Common myeloid progenitor, CD34-positive (primary cell): ENCODE results near the gene TRAPPC1.

Source experiments
- CTCF ChIA-PET: fragments of 350-600 bp; sonication (Branson Sonifier 250); formaldehyde crosslinking; loops from one replicate; lab custom pipeline; 2021; ENCODE audit warnings: antibody characterized with exemption; lab: Charles Lee
- POLR2A ChIA-PET: fragments of 350-600 bp; sonication (Branson Sonifier 250); formaldehyde crosslinking; loops from one replicate; lab custom pipeline; 2021; ENCODE audit warnings: antibody characterized with exemption; lab: Charles Lee
- DNase-seq, 3 donors: peaks; one replicate each; pipeline versions ENCODE4 v3.0.0 to v3.0.0-alpha.2; 2013
- H3K27ac ChIP-seq, 2 experiments: 1 replicate in 1 of 2; 2 replicates in 1 of 2; pipeline ENCODE4 v1.7.0; 2013; ENCODE audit warnings: inconsistent platforms in 2 of 2, low read length in 2 of 2, mild to moderate bottlenecking in 2 of 2, low read depth in 1 of 2, moderate library complexity in 1 of 2; ENCODE audit not compliant: severe bottlenecking in 2 of 2, insufficient read depth in 1 of 2, poor library complexity in 1 of 2
- H3K27me3 ChIP-seq, 5 experiments: replicated peaks in 2 of 5; 1 replicate in 3 of 5; 2 replicates in 2 of 5; pipeline versions ENCODE4 v1.6.1 to v1.7.0; 2013; ENCODE audit warnings: low read length in 4 of 5, mild to moderate bottlenecking in 2 of 5, moderate library complexity in 2 of 5, inconsistent platforms in 1 of 5; ENCODE audit not compliant: insufficient read depth in 5 of 5, control insufficient read depth in 4 of 5
- H3K36me3 ChIP-seq, 4 experiments: 1 replicate in 2 of 4; 2 replicates in 2 of 4; pipeline versions ENCODE4 v1.6.1 to v1.7.0; 2013; ENCODE audit warnings: low read length in 3 of 4, control low read depth in 1 of 4, mild to moderate bottlenecking in 1 of 4; ENCODE audit not compliant: control insufficient read depth in 4 of 4, insufficient read depth in 4 of 4
- H3K4me1 ChIP-seq, 4 experiments: 1 replicate in 3 of 4; 2 replicates in 1 of 4; pipeline versions ENCODE4 v1.6.1 to v1.7.1; 2013; ENCODE audit warnings: low read length in 3 of 4, mild to moderate bottlenecking in 3 of 4, control low read depth in 1 of 4, inconsistent platforms in 1 of 4, moderate library complexity in 1 of 4; ENCODE audit not compliant: control insufficient read depth in 4 of 4, insufficient read depth in 4 of 4; ENCODE audit errors: control extremely low read depth in 1 of 4
- H3K4me3 ChIP-seq, 7 experiments: 1 replicate in 4 of 7; 2 replicates in 3 of 7; pipeline versions ENCODE4 v1.5.1 to v1.7.0; 2013; ENCODE audit warnings: mild to moderate bottlenecking in 7 of 7, low read length in 6 of 7, moderate library complexity in 6 of 7, inconsistent platforms in 2 of 7, low read depth in 2 of 7, control low read depth in 1 of 7; ENCODE audit not compliant: insufficient read depth in 4 of 7, control insufficient read depth in 1 of 7; ENCODE audit errors: extremely low read depth in 1 of 7
- H3K9me3 ChIP-seq, 5 experiments: 1 replicate in 4 of 5; 2 replicates in 1 of 5; pipeline versions ENCODE4 v1.6.1 to v1.7.1; 2013; ENCODE audit warnings: low read length in 4 of 5, mild to moderate bottlenecking in 2 of 5, inconsistent platforms in 1 of 5, low read depth in 1 of 5, moderate library complexity in 1 of 5; ENCODE audit not compliant: control insufficient read depth in 4 of 5, insufficient read depth in 2 of 5; ENCODE audit errors: control extremely low read depth in 1 of 5
- WGBS: methylation state at CpG from one replicate; pipeline ENCODE4 v1.1.5; 2013; ENCODE audit not compliant: insufficient coverage; 5-methylcytosine and 5-hydroxymethylcytosine counted together

TRAPPC1 gene

DNA sequence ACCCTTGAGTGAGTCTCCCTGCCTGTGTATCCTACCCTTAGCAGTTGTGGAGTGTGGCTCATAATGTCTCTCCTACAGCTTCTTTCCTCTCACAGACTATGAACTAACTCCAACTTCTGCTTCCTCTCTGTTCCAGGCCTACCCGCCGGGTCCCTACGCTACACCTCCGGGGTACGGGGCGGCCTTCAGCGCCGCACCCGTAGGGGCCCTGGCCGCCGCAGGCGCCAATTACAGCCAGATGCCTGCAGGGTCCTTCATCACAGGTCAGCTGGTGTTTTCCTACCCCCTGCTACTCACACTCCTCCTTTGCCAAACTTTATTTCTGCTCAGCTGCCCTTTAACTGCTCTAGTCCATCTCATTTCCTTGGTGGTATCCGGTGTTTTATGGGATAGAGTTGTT, 21.0 kb downstream of the TRAPPC1 start:
- over 99% methylated on average over 12 of the region's 13 CpGs for WGBS
- peaks cover 2 to 71% (median 59%) of the 10 kb centered on the region in 4 experiments for H3K36me3 ChIP-seq
- POLR2A ChIA-PET = interaction anchor here (0.6 kb wide), 2 partner anchors 325 to 383 kb away, joined by 3 read pairs; no protein-coding TSS in a partner anchor

GRCh38 chr17:7910281-7910680, 21.5 kb downstream of the TRAPPC1 start:
- no peak for DNase-seq
- no peak overlapping the region for H3K27ac ChIP-seq
- ChIA-PET CTCF (interaction anchor here (1.0 to 15.5 kb wide), 5 partner anchors 12 to 147 kb away, joined by 3 to 209 read pairs (median 31); no protein-coding TSS in a partner anchor), POLR2A (interaction anchor here (0.6 kb wide), 2 partner anchors 325 to 383 kb away, joined by 3 read pairs; no protein-coding TSS in a partner anchor)
- WGBS = 98% methylated on average over 15 of the region's 15 CpGs
- H3K4me3 ChIP-seq = no peak overlapping the region
- H3K36me3 ChIP-seq = peaks cover 2 to 75% (median 62%) of the 10 kb centered on the region in 4 experiments
- H3K4me1 ChIP-seq = peaks cover 0 to 23% (median 9%) of the 10 kb centered on the region in 4 experiments
- no peaks in the 10 kb centered on the region for H3K9me3 ChIP-seq
- H3K27me3 ChIP-seq = no peaks in the 10 kb centered on the region

More for the DNA sequence above, 21.0 kb downstream of the TRAPPC1 start:
- Histone ChIP-seq H3K4me3 (no peak overlapping the region), H3K4me1 (peaks cover 0 to 27% (median 14%) of the 10 kb centered on the region in 4 experiments), H3K27me3 (no peaks in the 10 kb centered on the region), H3K9me3 (no peaks in the 10 kb centered on the region), H3K27ac (no peak overlapping the region)
- CTCF ChIA-PET = interaction anchor here (1.0 to 15.5 kb wide), 5 partner anchors 12 to 146 kb away, joined by 3 to 209 read pairs (median 31); no protein-coding TSS in a partner anchor
- DNase-seq = no peak

GRCh38 chr17:7909089-7909488, 22.7 kb downstream of the TRAPPC1 start:
- CTCF ChIA-PET = interaction anchor here (4.6 to 15.0 kb wide), 2 partner anchors 12 to 44 kb away, joined by 17 to 316 read pairs; no protein-coding TSS in a partner anchor
- DNase-seq = no peak
- no peaks in the 10 kb centered on the region for H3K27me3 ChIP-seq
- H3K36me3 ChIP-seq = peaks cover 8 to 87% (median 74%) of the 10 kb centered on the region in 4 experiments
- H3K4me1 ChIP-seq = peaks cover 0 to 16% (median 3%) of the 10 kb centered on the region in 4 experiments
- no peak overlapping the region for H3K4me3 ChIP-seq
- H3K27ac ChIP-seq = no peak overlapping the region
- POLR2A ChIA-PET = interaction anchor here (0.6 kb wide), 1 partner anchor 49 kb away, joined by 3 read pairs; no protein-coding TSS in a partner anchor
- 98% methylated on average over 18 of the region's 29 CpGs for WGBS
- no peaks in the 10 kb centered on the region for H3K9me3 ChIP-seq

GRCh38 chr17:7903154-7904103, 28.3 kb downstream of the TRAPPC1 start:
- Histone ChIP-seq H3K4me1 (no peaks in the 10 kb centered on the region), H3K27ac (no peak overlapping the region), H3K36me3 (peaks cover 19 to 98% (median 87%) of the 10 kb centered on the region in 4 experiments), H3K4me3 (no peak overlapping the region), H3K27me3 (no peaks in the 10 kb centered on the region), H3K9me3 (no peaks in the 10 kb centered on the region)
- POLR2A ChIA-PET = no interaction called here
- CTCF ChIA-PET = interaction anchor here (0.7 to 15.0 kb wide), 5 partner anchors 10 to 160 kb away, joined by 3 to 316 read pairs (median 4); no protein-coding TSS in a partner anchor
- DNase-seq = no peak
- WGBS = 99% methylated on average over 20 of the region's 22 CpGs

- peak; percentile 74 to 89 (median 87) for DNase-seq
Measured at GRCh38 chr17:7897773-7898172, 34.0 kb downstream of the TRAPPC1 start.

DNA sequence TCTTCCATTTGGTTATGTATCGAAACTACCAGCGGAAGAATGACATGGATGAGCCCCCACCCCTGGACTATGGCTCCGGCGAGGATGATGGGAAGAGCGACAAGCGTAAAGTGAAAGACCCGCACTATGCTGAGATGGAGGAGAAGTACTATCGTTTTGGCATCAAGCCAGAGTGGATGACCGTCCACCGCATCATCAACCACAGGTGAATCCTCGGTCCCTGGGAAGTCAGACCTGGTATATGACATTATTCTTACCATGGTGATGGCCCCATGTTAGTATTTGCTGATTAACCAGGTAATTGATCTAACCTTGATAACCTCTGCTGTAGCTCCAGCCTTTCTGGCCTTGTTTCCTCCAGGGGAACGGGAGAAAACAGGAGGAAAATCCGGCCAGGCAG, 34.7 kb downstream of the TRAPPC1 start:
- CTCF ChIA-PET = interaction anchor here (1.0 to 15.0 kb wide), 17 partner anchors 10 to 163 kb away, joined by 3 to 316 read pairs (median 12); partner anchors contain the start of genes CYB5D1, NAA38 and TMEM88
- Histone ChIP-seq H3K27me3 (no peaks in the 10 kb centered on the region), H3K9me3 (no peaks in the 10 kb centered on the region), H3K4me3 (no peak overlapping the region), H3K36me3 (peaks cover 12 to 85% (median 70%) of the 10 kb centered on the region in 4 experiments), H3K4me1 (no peaks in the 10 kb centered on the region), H3K27ac (no peak overlapping the region)
- DNase-seq = no peak
- POLR2A ChIA-PET = no interaction called here
- WGBS = 97% methylated on average over 12 of the region's 13 CpGs

More at GRCh38 chr17:7897773-7898172, 34.0 kb downstream of the TRAPPC1 start:
- Histone ChIP-seq H3K27ac (no peak overlapping the region), H3K4me1 (no peaks in the 10 kb centered on the region), H3K4me3 (no peak overlapping the region), H3K36me3 (peaks cover 13 to 90% (median 75%) of the 10 kb centered on the region in 4 experiments), H3K27me3 (no peaks in the 10 kb centered on the region), H3K9me3 (no peaks in the 10 kb centered on the region)
- WGBS = 79% methylated on average over 4 of the region's 6 CpGs
- POLR2A ChIA-PET = interaction anchor here (1.1 kb wide), 1 partner anchor 14 kb away, joined by 3 read pairs; no protein-coding TSS in a partner anchor
- CTCF ChIA-PET = interaction anchor here (0.6 to 15.0 kb wide), 21 partner anchors 9 to 168 kb away, joined by 3 to 316 read pairs (median 5); partner anchors contain the start of genes CYB5D1, NAA38 and TMEM88
